HepG2 (cell line): ENCODE measurements around the gene LINS1. TPM values are rescaled to one million over a fixed set of nuclear protein-coding genes. Genes with fewer than 3 reads are reported as not detected.

Experiments
- ARNTL ChIP-seq: sonication (generic); formaldehyde crosslinking; IDR thresholded peaks from 2 replicates; pipeline ENCODE4 v1.4.0; 2020; ENCODE audit warnings: mild to moderate bottlenecking, missing genetic modification reagents
- DMAP1 ChIP-seq: IDR thresholded peaks from 2 replicates; pipeline ENCODE4 v1.6.1; 2016
- DZIP1 ChIP-seq: sonication (generic); formaldehyde crosslinking; IDR thresholded peaks from 2 replicates; pipeline ENCODE4 v1.5.0; 2020; ENCODE audit warnings: mild to moderate bottlenecking, missing genetic modification reagents
- IRF9 ChIP-seq: sonication (generic); formaldehyde crosslinking; IDR thresholded peaks from 2 replicates; pipeline ENCODE4 v1.8.0; 2022; ENCODE audit warnings: missing genetic modification reagents, mild to moderate bottlenecking, borderline replicate concordance
- KDM5A ChIP-seq: fragments of 200-600 bp; sonication (generic); IDR thresholded peaks from 2 replicates; pipeline ENCODE4 v1.7.0; 2018; ENCODE audit warnings: antibody characterized with exemption, mild to moderate bottlenecking, low read length, borderline replicate concordance
- LCORL ChIP-seq, 2 experiments: fragments of 450-650 bp in 1 of 2; sonication (generic) in 1 of 2; formaldehyde crosslinking in 1 of 2; IDR thresholded peaks; 2 replicates each; pipeline versions ENCODE4 v1.5.0 to v1.6.1; 2017 to 2020; ENCODE audit warnings: antibody characterized with exemption in 1 of 2, missing genetic modification reagents in 1 of 2
- NFKB2 ChIP-seq: sonication (generic); formaldehyde crosslinking; IDR thresholded peaks from 2 replicates; pipeline ENCODE4 v1.4.0; 2020; ENCODE audit warnings: missing genetic modification reagents, borderline replicate concordance
- NKX3-1 ChIP-seq: sonication (generic); formaldehyde crosslinking; IDR thresholded peaks from 2 replicates; pipeline ENCODE4 v1.5.0; 2020; ENCODE audit warnings: missing genetic modification reagents
- RXRA ChIP-seq: sonication (generic); formaldehyde crosslinking; IDR thresholded peaks from 2 replicates; pipeline ENCODE4 v1.5.1; 2020; ENCODE audit warnings: missing genetic modification reagents
- SAP130 ChIP-seq: IDR thresholded peaks from 2 replicates; pipeline ENCODE4 v1.6.1; 2016; ENCODE audit warnings: low read depth
- SIX4 ChIP-seq: sonication (generic); formaldehyde crosslinking; IDR thresholded peaks from 2 replicates; pipeline ENCODE4 v1.4.0; 2020; ENCODE audit warnings: missing genetic modification reagents
- SP2 ChIP-seq: sonication (generic); formaldehyde crosslinking; IDR thresholded peaks from 2 replicates; pipeline ENCODE4 v1.5.1; 2020; ENCODE audit warnings: mild to moderate bottlenecking, missing genetic modification reagents
- ZBTB39 ChIP-seq: sonication (generic); formaldehyde crosslinking; IDR thresholded peaks from 2 replicates; pipeline ENCODE4 v1.5.0; 2020; ENCODE audit warnings: missing genetic modification reagents
- ZNF18 ChIP-seq: sonication (generic); formaldehyde crosslinking; IDR thresholded peaks from 2 replicates; pipeline ENCODE4 v1.8.0; 2022; ENCODE audit warnings: mild to moderate bottlenecking, missing genetic modification reagents; ENCODE audit not compliant: insufficient replicate concordance
- ZNF883 ChIP-seq: sonication (generic); formaldehyde crosslinking; IDR thresholded peaks from 2 replicates; pipeline ENCODE4 v1.5.1; 2020; ENCODE audit warnings: mild to moderate bottlenecking, missing genetic modification reagents; ENCODE audit errors: not compliant biosample characterization
- polyA plus RNA-seq, 8 experiments: library from polyadenylated mRNA; depleted of rRNA in 3 of 8; stranded (reverse) in 7 of 8; unstranded in 1 of 8; fragments of >200 nt; fragmentation: Illumina TruSeq in 4 of 8; extraction: Trizol in 4 of 8; gene quantifications; 2 replicates each; pipeline versions ENCODE4 v1.2.1 to v1.2.3, GENCODE V29; 2011 to 2016; ENCODE audit warnings: low read depth in 4 of 8, missing spikeins in 1 of 8, mixed read lengths in 1 of 8; ENCODE audit not compliant: insufficient read depth in 1 of 8
- total RNA-seq, 5 experiments: library from RNA; depleted of rRNA; stranded (reverse); fragments of >200 nt; fragmentation: Illumina TruSeq; extraction: Trizol; gene quantifications; 2 replicates each; pipeline ENCODE4 v1.2.3, GENCODE V29; 2016; ENCODE audit warnings: low read depth in 1 of 5

The LINS1 gene
- total and polyA plus RNA-seq, 2 of the 13 experiments (the other 11 are each of a cell fraction or from before 2014, with no cell fraction given) = 9.8 to 10.4 TPM

DNA sequence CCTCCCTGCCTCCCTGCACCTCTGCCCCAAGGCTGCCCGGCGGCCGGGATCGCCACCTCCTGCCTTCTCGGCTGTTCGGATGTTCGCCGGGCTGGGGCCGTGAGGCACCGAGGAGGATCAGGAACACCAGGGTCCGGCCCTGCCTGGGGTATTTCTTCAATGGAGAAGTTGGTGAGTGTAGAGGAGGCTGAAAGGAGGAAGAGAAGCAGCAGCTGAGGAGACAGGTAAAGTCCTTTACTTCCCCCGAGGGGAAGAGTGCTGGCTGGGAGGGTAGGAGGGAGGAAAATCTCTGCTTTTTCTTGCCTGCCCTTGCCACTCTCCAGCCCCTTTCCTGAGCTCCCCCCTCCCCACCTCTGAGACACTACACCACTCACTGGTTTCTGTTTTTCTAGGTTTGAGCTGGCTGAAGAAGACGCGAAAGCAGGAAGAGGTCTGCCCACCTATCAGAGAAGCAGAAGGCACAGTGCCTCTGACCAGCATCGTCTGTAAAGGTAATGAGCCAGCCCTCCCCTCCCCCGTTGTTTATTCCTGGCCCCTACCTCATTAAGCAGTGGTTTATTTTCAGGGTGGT, 924 bp upstream of the LINS1 start (continued):
- no peak for TF ChIP-seq ZBTB39
- 0 out of 2 replicates have a peak, but pooled peaks have one; percentile 7 for TF ChIP-seq SIX4 (CRISPR knock-in tag)
- TF ChIP-seq RXRA = 0 out of 2 replicates have a peak, but pooled peaks have one; percentile 8
- TF ChIP-seq ZNF883 (CRISPR knock-in tag) = peak; percentile 1
- peak; percentile 54; the same call in 1 of the 2 replicates for TF ChIP-seq KDM5A
- no peak for TF ChIP-seq LCORL (IDR thresholded peaks at IDR 0.05)
- 0 out of 2 replicates have a peak, but pooled peaks have one; percentile 10 for TF ChIP-seq LCORL (CRISPR knock-in tag; IDR thresholded peaks at IDR 0.05)
- peak; percentile 13; the same call in 1 of the 2 replicates for TF ChIP-seq ARNTL
- peak; percentile 23; the same call in 1 of the 2 replicates for TF ChIP-seq IRF9 (CRISPR knock-in tag)
- TF ChIP-seq ZNF18 (CRISPR knock-in tag) = peak; percentile 49
- no peak for TF ChIP-seq DMAP1
- TF ChIP-seq SAP130 (CRISPR knock-in tag) = peak; percentile 1; the same call in 1 of the 2 replicates
- TF ChIP-seq NKX3-1 (CRISPR knock-in tag) = 0 out of 2 replicates have a peak, but pooled peaks have one; percentile 14
- no peak for TF ChIP-seq SP2
- peak; percentile 58; the same call in 1 of the 2 replicates for TF ChIP-seq DZIP1 (CRISPR knock-in tag)
- 0 out of 2 replicates have a peak, but pooled peaks have one; percentile 22 for TF ChIP-seq NFKB2
